HepG2 (cell line): ENCODE results near the gene PPP1R14D.

Experiments
- CBX5 ChIP-seq: sonication (generic); formaldehyde crosslinking; IDR thresholded peaks from 2 replicates; pipeline ENCODE4 v1.4.0; 2020; ENCODE audit warnings: missing genetic modification reagents, borderline replicate concordance
- CTCF ChIP-seq: sonication (generic); formaldehyde crosslinking; IDR thresholded peaks from 2 replicates; pipeline ENCODE4 v1.5.0; 2020; ENCODE audit warnings: mild to moderate bottlenecking, missing genetic modification reagents, moderate library complexity
- DRAP1 ChIP-seq: IDR thresholded peaks from 2 replicates; pipeline ENCODE4 v1.6.1; 2016; ENCODE audit warnings: missing genetic modification reagents, missing compliant biosample characterization
- EZH2 ChIP-seq: conservative IDR thresholded peaks from 2 replicates; pipeline ENCODE4 v1.6.1; 2012; ENCODE audit warnings: mild to moderate bottlenecking, low read depth, low read length, moderate library complexity
- PHF5A ChIP-seq: IDR thresholded peaks from one replicate; pipeline ENCODE4 v1.6.1; 2018; ENCODE audit warnings: low read depth, missing genetic modification reagents; ENCODE audit not compliant: unreplicated experiment
- POLR2G ChIP-seq: fragments of 200-400 bp; formaldehyde crosslinking; IDR thresholded peaks from 2 replicates; pipeline ENCODE4 v1.6.1; 2018; ENCODE audit warnings: mild to moderate bottlenecking, low read depth, low read length, moderate library complexity
- RBFOX2 ChIP-seq: fragments of 200-400 bp; formaldehyde crosslinking; IDR thresholded peaks from 2 replicates; pipeline ENCODE4 v1.6.1; 2017; ENCODE audit warnings: low read depth, mild to moderate bottlenecking, low read length
- RFX1 ChIP-seq: fragments of 450-650 bp; IDR thresholded peaks from 2 replicates; pipeline ENCODE4 v1.6.1; 2017
- SAFB2 ChIP-seq: sonication (generic); formaldehyde crosslinking; IDR thresholded peaks from 2 replicates; pipeline ENCODE4 v1.5.1; 2020; ENCODE audit warnings: missing genetic modification reagents, low read depth, mild to moderate bottlenecking, borderline replicate concordance
- ZBED4 ChIP-seq: sonication (generic); formaldehyde crosslinking; IDR thresholded peaks from 2 replicates; pipeline ENCODE4 v1.4.0; 2020; ENCODE audit warnings: missing genetic modification reagents, borderline replicate concordance
- ZBTB3 ChIP-seq: sonication (generic); formaldehyde crosslinking; IDR thresholded peaks from 2 replicates; pipeline ENCODE4 v1.4.0; 2020; ENCODE audit warnings: low read depth, mild to moderate bottlenecking, moderate library complexity, missing genetic modification reagents, borderline replicate concordance
- ZNF687 ChIP-seq: sonication (generic); formaldehyde crosslinking; IDR thresholded peaks from 2 replicates; pipeline ENCODE4 v1.5.1; 2020; ENCODE audit warnings: mild to moderate bottlenecking, missing genetic modification reagents, moderate library complexity

- TF ChIP-seq CTCF (no peak), SAFB2 (no peak), ZNF687 (CRISPR knock-in tag) (no peak), EZH2 (no peak), RBFOX2 (no peak), DRAP1 (CRISPR knock-in tag) (no peak), POLR2G (no peak), ZBTB3 (CRISPR knock-in tag) (no peak), CBX5 (no peak), ZBED4 (CRISPR knock-in tag) (no peak), RFX1 (no peak), PHF5A (CRISPR knock-in tag) (no peak)
These were observed 44.5 kb upstream of the PPP1R14D start for GRCh38 chr15:40872791-40873693.
